OCI-LY1 (cell line): ENCODE measurements around the gene HLA-A.

ENCODE experiments used
- EZH2 ChIP-seq: fragments of 200-600 bp; sonication (generic), shearing (Covaris generic); IDR thresholded peaks from 2 replicates; pipeline ENCODE4 v1.8.0; 2017; ENCODE audit warnings: borderline replicate concordance, mixed run types, mild to moderate bottlenecking, antibody characterized with exemption, low read length, moderate library complexity, mixed read lengths
- TF ChIP-seq, protein P1 (sequence below): fragments of 200-600 bp; sonication (generic), shearing (Covaris generic); IDR thresholded peaks from 2 replicates; pipeline ENCODE4 v1.5.1; 2017; ENCODE audit warnings: mild to moderate bottlenecking, antibody characterized with exemption, low read length, moderate library complexity, mixed read lengths

DNA sequence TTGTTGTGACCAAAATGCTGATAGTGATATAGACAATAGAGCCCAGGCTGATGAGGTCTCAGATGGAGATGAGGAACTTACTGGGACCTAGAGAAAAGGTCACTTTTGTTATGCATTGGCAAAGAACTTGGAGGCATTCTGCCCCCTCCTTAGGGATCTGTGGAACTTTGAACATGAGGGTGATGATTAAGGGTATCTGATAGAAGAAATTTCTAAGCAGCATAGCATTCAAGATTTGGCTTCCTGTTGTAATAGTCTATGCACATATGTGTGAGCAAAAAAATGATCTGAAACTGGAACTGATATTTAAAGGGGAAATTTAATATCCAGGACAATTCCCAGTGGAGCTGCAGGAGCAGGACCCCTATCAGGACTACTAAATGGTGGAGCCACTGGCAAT is 17.1 kb downstream of the HLA-A start:
- TF ChIP-seq, protein P1, sequence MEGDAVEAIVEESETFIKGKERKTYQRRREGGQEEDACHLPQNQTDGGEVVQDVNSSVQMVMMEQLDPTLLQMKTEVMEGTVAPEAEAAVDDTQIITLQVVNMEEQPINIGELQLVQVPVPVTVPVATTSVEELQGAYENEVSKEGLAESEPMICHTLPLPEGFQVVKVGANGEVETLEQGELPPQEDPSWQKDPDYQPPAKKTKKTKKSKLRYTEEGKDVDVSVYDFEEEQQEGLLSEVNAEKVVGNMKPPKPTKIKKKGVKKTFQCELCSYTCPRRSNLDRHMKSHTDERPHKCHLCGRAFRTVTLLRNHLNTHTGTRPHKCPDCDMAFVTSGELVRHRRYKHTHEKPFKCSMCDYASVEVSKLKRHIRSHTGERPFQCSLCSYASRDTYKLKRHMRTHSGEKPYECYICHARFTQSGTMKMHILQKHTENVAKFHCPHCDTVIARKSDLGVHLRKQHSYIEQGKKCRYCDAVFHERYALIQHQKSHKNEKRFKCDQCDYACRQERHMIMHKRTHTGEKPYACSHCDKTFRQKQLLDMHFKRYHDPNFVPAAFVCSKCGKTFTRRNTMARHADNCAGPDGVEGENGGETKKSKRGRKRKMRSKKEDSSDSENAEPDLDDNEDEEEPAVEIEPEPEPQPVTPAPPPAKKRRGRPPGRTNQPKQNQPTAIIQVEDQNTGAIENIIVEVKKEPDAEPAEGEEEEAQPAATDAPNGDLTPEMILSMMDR: no peak
- no peak for TF ChIP-seq EZH2
